GM21529 (cell line): ENCODE data around the gene EGF.
A peak's percentile ranks its signal among the peaks of the same experiment; 100 is the strongest.

Experiments used
- ATAC-seq: cut with Tn5 transposase; IDR thresholded peaks from one replicate; pipeline ENCODE4 v1.9.1; 2021; ENCODE audit not compliant: unreplicated experiment

EGF gene

DNA sequence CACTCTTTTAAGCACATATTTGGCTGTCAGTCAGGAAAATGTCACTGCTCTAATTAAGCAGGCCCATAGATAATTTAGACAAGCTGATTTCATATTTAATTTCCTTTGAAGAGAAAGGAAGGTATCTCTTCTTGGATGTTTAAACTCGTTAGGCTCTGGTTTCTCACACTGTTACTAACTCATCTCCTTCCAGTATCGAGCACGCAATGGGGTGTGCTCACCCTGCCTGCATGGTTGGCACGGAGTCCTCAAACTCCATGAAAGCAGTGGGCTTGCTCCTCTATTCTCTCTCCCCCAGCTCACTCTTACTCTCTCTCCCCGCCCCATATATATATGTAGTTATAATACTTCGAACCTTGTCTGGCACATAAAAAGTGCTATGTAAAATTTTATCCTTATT is 76.9 kb downstream of the EGF start:
- no peak for ATAC-seq

DNA sequence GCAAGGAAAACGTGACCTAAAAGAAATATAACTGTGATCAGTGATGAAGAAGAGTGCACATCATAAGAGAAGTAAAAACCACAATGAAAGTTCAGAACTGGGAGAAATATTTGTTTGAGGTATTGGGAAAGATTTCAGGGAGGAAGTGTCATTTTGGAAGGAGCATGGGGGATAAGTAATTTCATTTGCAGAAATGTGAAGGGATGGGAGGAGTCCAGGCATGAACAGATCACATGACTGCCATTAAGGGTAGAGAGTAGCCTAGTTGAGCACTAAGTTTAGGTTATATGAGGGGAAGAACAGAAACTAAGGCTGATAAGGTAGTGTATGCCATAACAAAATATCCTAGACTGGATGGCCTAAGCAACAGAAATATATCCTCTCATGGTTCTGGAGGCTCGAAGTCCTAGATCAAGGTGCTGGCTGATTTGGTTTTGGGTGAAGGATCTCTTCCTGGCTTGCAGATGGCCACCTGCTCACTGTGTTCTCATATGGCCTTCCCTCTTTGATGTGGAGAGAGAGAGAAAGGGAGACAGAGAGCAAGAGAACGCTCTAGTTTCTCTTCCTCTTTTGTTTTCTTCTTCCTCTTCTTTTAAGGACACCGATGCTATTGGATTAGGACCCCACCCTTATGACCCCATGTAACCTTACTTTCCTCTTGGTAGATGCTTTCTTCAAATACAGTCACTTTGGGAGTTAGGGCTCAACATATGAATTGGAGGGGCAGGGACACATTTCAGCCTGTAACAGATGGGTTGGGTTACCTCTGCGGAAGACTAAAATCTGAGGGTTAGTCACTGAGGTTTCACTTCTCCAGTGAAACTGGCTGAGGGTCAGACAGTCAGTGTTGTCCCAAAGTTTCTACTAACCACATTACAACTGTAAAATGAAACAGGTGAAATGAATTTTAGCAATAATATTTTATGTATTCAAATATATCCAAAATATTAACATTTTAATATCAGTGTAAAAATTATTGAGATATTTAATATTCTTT is 77.9 kb downstream of the EGF start:
- peak; percentile 85 for ATAC-seq

DNA sequence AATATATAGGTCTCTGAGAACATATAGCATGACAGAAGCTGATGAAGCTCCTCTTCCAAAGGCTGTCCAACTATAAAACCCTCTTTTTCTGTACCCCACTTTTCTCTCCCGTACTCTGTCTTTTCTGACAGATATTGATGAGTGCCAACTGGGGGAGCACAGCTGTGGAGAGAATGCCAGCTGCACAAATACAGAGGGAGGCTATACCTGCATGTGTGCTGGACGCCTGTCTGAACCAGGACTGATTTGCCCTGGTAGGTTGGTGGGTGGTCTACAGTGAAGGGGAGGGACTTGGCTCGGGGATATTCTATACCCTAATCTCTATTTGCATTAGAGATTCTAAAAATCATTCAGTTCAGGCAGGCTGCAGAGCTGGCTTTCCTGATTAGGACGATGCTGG is 80.4 kb downstream of the EGF start:
- ATAC-seq, result no peak

DNA sequence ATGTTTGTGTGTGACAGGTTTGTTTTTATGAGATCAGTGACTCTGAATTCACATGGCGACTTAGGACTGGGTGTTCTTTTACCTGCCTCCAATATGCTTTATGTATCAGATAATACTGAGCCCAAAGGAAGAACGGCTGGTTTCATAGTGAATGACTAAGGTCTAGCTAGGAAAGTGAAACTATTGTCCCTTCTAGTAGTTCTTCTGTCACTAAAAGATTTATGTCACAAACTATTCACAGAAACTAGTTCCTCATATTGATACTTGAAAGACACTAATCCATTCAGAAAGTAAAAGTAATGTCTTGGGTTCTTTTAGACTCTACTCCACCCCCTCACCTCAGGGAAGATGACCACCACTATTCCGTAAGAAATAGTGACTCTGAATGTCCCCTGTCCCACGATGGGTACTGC is 81.7 kb downstream of the EGF start:
- ATAC-seq, result peak; percentile 65

DNA sequence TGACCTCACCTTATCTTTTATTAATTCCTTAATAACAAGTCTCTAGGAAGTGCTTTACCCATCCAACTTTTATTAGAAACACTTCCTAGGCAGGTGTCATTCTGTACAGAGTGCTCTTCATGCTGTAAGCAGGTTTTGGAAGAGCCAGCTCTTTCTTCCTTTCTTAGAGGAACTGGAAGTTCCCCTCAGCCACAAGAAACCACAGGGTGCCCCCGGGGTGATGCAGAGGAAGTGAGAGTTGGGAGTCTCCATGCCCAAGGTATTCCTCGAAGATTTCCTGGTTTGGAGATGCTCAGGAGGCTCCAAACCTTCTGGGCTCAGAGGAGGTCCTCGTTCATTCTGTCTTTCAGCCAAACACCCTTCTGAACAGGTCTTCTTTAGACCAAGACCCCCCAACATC is 83.8 kb downstream of the EGF start:
- no peak for ATAC-seq

DNA sequence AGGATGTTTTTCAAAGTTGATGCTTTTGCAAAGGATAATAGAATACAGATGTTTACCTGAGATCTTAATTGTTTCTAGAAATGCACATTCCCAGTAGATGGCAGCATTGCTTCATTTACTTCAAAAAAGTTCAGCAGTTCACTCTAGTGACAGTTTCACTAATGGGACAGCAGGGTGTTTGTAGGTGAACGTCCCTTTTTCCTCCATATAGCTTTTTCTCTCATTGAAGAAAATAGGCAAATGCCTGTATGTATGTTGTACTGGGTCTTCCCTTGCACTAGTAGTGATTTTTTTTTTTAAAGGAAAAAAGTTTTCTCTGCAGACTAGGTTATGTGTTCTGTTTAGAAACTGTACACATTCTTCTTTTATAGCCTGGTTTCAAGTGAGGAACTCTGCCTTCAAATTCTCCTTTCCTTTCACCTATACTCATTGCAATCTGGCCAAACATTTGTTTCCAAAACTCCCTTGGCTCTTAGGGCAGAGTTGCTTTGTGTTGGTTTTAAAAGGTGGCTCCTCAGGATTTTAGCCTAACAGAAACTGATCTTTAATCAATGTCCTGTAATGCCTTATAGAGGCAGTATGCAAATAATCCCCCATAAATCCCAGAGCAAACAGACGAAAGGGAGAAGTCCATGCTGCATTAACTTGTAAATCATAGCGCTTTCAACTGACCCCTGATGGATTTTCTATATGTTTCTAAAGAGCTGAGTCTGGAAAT is 86.3 kb downstream of the EGF start:
- ATAC-seq, result peak; percentile 47

DNA sequence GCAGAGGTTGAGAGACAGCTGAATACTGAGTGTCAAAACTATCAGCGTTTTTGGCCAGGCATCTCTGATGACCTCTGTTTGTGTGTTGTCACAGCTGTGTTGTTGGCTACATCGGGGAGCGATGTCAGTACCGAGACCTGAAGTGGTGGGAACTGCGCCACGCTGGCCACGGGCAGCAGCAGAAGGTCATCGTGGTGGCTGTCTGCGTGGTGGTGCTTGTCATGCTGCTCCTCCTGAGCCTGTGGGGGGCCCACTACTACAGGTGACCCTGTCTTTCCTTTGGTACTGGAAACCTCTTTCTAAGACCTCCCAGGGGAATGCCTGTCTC is 86.9 kb downstream of the EGF start:
- ATAC-seq, result no peak

DNA sequence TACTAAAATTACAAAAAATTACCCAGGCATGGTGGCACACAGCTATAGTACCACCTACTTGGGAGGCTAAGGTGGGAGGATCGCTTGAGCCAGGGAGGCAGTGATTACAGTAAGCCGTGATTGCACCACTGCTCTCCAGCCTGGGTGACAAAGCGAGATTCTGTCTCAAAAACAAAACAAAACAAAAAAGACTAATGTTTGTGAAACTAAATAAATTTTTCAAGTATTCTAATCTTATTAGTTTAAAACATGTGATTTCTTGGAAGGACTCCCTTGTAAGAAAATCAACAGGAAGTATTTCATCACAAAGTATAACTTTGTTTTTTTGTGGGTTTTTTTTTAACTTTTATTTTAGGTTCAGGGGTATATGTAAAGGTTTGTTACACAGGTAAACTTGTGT is 89.6 kb downstream of the EGF start:
- no peak for ATAC-seq

DNA sequence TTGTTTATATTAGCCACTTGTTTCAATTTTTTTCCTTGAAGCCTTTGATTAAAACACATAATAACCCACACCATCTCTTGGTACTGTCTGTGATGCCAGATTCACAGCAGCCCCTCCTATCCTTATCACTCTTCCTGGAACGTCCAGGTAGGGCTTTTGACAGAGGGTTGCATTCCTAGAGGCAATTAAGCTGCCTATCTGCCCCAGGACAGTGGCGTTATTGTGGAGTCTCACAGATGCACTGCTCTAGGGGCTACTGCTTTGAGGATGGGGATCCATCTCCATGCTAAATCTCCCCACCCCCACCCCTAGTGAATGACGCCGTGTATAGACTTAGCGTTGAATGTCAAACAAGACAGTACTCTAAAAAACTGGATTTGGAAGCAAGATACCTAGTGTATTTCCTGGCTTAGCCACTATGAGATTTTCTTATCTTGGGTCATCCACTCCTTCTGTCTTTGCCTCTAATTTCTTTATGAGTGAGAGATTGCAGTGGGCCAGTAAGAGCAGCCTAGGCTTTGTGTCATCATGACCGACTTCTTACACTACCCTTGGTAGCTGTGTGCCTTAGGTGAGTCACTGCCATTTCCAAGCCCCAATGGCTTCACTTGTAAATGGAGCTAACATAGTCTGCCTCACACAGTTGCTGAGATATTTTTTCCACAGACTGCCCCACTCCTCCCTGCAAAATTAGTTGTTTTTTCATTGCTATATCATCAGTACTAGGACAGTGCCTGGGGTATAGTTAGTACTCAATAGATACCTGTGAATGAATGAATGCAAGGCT is 90.9 kb downstream of the EGF start:
- no peak for ATAC-seq

DNA sequence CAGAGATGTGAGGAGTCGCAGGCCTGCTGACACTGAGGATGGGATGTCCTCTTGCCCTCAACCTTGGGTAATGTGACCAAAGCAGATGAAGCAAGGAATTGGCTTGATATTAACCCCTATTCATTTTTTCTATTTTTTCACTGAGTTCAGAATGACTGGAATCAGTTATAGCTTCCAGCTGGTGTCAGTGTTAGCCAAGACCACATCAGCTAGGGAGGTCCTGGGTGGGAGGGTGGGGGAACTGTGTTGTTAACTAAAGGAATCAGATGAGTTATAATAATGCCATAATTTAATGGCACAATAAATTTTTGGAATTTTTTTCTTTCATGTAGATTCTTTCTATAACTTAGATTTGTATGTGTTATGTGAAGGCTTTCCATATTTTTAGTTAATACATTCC is 91.9 kb downstream of the EGF start:
- ATAC-seq, result no peak

DNA sequence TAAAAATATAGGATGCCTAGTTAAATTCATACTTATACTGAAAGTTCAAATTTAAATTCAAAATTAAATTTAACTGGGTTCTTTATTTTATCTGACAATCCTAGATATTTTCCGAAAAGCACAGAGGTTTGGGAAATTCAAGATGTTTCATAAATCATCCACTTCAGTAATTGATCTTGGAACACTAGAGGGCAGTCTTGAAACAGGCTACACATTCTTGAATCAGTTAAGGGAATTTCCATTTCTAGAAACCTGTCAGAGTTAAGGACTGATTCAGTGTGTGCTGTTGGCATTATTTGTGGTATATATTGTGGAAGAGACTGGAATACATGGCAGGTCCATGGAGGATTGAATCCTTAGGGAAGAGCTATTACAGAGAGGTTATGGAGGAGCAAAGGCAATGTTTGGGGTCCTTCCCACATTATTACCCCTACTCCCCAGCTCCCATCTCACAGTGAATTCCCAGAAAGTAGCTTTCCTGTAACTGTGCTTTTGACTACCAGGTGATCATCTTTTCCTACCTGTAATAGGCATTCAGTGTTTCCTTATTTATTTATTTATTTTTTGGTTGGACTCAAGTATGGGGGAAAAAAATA is 92.9 kb downstream of the EGF start:
- peak; percentile 79 for ATAC-seq

DNA sequence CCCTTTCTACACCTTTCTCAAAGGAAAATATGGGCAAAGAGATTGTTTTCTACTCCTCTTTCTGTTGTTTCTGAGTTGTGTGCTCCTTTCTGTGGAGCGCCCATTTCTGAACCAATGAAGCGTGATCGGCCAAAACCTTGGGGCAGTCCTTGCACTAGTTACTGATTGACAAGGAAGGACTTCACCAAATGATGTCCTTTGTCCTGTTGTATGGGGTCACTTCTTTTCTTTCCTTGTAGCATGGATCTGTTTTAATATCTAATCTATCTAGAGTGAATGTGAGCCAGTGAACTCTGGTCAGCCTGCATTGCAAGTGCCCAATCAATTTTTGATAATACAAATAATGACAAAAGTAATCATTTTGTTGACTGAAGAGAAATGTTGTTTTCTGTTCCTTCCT is 94.5 kb downstream of the EGF start:
- no peak for ATAC-seq

DNA sequence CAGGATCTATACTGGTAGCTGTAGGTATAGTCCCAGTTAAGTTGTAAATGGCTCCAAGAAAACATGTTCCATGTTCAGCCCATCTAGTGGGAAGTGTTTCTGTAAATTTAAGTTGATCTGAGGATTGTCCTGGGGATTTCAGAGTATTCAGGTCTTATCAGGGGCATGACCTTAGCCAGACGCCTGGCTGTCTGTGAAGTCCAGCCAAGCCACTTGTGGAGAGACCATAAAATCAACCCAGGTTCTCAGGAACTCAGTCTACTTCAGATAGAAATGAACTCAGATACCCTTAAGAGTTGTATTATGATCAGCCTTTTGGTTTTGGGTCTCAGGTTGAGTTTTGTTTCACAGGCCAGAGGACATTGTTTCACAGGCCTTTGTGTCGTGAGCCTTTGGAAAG is 95.9 kb downstream of the EGF start:
- no peak for ATAC-seq

DNA sequence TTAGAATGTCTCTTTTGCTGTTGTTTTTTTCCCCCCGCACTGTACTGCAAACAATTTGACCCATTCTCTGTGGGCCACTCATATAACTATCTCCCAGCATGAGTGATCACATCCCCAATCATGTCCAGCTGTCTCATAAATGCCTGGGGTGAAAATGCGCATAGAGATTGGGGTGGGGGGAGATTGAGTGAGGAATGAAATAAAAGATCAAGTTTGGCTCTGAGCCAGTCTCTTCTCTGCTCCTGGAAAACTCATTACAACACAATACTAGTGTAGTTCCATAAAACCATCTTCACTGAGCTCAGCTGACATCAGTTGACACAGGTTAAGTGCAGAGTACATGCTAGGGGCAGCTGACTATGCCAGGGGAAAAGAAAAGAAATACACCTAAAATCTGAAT is 96.9 kb downstream of the EGF start:
- ATAC-seq, result no peak

DNA sequence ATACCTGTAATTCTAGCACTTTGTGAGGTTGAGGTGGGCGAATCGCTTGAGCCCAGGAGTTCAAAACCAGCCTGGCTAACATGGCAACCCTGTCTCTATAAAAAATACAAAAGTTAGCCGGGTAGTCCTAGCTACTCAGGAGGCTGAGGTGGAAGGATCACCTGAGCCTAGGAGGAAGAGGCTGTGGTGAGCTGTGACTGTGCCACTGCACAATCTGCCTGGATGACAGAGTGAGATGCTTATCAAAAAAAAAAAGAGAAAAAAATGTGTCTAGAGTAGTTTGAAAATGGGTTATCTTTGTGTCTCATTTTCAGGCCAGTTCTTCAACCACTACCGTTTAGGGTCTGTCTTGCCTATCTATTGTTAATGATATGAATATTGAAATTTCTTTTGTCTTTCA is 98.1 kb downstream of the EGF start:
- ATAC-seq, result no peak

DNA sequence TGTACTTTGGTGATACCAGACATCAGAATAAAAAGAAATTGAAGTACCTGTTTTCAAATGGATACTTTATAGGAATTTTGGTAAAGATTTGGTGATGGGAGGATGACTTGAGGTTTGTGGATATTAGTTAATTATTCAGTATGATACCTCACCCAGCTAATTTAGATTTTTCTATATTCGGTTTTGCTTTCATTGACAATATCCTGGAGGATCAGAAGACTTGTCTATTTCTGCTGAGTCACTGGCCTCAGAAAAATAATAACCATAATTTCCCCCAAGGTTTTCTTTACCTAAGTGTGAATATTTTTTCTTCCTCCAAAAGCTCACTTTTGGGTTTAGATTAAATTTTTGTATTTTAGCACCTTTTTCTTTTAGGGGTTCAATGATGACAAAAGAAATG is 100.2 kb downstream of the EGF start:
- ATAC-seq, result no peak

DNA sequence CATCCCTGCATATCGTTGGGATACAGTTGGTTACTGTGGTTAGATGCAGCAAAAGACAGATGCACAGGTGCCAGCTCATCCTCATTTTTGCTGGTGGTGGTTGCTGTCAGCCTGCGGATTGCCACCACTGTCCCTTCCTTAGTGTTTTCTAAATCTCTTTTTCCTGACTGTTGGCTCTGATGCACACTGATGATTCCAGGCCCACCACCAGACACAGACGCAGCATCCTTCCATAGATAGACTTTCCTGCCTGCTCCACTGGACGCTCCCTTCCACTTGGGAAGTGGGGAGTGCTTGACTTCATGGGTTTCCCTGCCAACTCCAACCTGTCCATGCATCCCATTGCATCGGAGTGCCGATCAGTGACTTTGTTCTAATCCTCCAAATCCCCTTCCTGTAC is 101.5 kb downstream of the EGF start:
- ATAC-seq, result no peak

DNA sequence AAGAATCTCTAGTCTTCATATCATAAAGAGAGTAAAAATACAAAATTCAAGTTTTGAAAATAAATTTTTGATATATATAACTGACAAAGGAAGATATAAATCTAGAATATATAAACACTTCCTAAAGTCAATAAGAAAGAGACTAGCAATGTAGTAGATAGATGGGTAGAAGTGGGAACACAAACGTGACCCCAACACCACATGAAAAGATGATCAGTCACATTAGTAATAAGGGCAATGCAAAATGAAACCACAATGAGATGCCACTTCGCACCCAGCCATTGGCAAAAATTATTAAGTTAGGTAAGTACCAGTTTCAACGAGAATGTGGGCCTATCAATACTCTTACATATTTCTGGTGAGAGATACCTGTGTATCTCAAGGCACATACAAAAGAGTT is 106.5 kb downstream of the EGF start:
- no peak for ATAC-seq

DNA sequence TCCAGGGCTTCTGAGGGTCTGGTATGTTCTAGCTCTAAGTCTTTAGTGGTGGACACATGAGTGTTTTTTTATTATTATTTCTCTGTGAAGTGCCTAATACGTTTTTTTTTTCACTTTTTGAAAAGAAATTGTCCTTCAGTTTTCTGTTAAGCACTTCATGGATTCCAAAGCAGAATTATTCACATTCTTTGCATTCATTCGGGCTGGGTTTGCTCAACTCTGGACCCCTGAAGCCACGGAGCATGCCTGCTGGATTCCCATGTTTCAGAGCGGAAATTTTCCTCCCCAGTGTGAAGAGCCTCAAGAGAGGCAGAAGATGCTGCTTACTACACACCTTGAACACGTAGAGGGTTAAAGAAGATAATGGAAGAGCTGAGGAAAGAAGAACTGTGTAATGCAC is 107.5 kb downstream of the EGF start:
- ATAC-seq, result no peak

DNA sequence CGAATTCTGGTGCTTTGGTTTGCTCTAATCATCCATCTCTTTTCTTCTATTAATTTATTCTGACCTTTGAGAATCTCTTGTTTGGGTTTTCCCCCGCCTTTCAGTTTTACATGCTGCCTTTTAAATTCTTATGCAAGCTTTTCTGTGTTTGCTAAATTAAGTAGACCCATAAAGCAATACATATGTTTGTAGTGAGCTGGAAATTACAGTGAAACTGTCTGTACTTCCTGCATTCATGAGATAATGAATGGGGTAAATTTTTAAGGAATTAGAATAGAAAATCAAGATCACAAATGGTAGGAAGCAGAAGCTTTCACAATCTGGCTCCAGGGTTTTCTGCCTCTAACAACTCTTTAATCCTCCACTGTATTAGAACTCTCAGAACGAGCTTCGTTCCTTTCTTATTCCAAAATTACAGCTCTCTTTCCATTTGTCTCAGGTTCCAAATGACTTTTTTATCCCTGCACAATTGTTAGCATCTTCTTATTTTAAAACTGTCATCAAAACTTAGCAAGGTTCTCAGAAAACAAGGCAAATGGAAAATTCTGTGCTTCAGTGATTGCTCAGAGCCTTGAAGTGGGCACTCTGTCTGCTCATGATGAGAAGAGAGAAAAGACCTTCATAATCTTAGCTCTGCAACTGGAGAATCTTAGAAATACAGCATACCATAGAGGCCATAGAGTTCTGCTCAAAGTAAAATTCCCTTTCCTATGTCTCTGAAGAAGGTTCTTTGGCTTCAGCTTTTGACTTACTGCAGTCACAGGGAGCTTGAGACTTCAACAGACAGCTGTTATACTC is 108.2 kb downstream of the EGF start:
- no peak for ATAC-seq
